AG10803 (cell line): ENCODE results near the gene GTF3C1.
"Not testable (repeated sequence)": the region's sequence is repeated elsewhere in the genome, so short reads cannot be mapped to it uniquely, and the experiment has no call there.

Experiments
- DNase-seq: peaks from one replicate; pipeline ENCODE4 v3.0.0; 2010; ENCODE audit warnings: low read depth
- H3K4me3 ChIP-seq: 2 replicates; pipeline ENCODE4 v1.5.1; 2011; ENCODE audit warnings: mild to moderate bottlenecking, low read length, control low read depth
- TF ChIP-seq, protein P1 (sequence below): conservative IDR thresholded peaks from 2 replicates; pipeline ENCODE4 v1.5.1; 2011; ENCODE audit warnings: mild to moderate bottlenecking, low read length, control low read depth, inconsistent platforms

GTF3C1 gene

DNA sequence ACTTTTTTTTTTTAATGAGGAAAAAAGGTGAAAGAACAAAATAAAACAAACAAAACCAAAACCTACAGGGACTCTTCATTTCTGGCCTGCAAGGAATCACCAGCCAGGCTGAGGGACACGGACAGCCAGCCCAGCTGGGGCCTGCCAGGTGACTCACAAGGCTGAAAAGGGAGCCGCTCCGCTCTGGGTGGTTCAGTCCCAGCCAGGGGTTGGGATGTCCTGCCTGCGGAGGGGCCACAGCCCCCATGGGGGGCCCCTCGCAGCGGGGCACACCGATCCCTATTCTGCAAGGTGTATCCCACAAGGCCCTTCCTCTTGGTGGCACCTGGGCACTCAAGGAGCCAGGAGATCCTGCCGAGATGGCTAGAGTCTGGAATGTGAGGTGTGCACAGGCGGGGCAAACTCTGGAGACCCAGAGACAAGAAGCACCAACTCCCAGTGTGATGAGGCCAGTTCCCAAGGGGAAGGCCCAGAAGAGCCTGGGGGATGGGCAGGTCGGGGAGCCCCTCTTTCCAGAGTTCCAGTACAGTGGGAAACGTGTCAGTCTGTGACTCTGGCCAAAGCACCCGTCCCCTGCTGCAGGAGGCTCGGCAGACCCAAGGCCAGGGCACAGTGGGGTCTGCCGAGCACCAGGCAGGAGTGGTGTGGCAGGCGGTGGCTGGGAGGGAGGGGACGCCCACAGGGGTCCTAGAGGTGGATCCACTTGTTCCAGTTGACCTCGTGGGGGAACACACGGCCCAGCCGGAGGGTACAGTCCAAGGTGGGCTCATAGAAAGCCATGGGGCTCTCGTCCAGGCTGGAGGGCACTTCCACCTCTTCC, 88.8 kb downstream of the GTF3C1 start:
- TF ChIP-seq, protein P1, sequence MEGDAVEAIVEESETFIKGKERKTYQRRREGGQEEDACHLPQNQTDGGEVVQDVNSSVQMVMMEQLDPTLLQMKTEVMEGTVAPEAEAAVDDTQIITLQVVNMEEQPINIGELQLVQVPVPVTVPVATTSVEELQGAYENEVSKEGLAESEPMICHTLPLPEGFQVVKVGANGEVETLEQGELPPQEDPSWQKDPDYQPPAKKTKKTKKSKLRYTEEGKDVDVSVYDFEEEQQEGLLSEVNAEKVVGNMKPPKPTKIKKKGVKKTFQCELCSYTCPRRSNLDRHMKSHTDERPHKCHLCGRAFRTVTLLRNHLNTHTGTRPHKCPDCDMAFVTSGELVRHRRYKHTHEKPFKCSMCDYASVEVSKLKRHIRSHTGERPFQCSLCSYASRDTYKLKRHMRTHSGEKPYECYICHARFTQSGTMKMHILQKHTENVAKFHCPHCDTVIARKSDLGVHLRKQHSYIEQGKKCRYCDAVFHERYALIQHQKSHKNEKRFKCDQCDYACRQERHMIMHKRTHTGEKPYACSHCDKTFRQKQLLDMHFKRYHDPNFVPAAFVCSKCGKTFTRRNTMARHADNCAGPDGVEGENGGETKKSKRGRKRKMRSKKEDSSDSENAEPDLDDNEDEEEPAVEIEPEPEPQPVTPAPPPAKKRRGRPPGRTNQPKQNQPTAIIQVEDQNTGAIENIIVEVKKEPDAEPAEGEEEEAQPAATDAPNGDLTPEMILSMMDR = no peak
- no peak overlapping the region for H3K4me3 ChIP-seq
- DNase-seq = no peak

DNA sequence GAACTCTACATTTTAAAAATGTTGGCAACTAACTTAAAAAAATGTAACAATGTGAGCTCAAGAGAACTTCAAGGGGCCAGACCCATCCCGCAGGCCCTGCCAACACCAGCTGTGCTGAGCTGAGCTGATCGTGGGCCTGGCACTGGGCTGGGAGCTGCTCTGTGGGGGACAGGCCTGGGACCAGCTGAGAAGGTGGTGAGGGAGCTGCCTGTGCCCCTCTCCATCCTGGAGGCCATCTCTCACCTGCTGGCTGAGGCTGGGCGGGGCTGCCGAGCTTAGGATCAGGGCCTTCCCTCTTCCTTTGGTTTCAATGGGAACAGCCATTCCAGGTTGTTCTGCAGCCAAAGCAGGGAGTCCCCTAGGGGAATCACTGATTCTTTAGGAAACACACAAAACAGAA, 89.5 kb downstream of the GTF3C1 start:
- TF ChIP-seq, protein P1 = no peak
- H3K4me3 ChIP-seq = no peak overlapping the region
- DNase-seq = no peak

DNA sequence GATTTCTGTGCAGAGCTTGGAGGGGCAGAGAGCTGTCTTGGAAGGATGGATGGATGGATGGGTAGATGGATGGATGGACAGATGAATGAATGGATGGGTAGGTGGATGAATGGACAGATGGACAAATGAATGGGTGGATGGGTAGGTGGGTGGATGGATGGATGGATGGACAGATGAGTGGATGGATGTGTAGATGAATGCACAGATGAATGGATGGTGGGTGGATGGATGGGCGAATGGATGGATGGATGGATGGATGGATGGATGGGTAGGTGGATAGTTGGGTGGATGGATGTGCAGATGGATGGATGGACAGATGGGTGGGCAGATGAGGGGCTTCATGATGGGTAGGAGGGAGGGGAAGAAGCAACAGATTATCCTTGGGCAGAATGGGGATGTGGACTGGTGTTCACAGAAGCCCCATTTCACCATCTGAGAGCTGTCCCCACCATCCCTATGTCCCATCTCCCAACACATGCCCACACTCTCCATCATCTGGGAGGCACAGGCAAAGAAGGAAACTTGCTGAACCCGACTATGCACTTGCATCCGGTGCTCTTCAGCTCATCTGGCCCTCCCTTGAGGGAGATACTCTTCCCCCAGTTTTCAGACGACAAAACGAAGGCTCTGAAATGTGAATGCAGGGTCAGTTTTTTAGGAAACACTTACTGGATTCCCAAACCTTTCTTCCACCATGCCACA, 90.6 kb downstream of the GTF3C1 start:
- no peak for DNase-seq
- no peak overlapping the region for H3K4me3 ChIP-seq
- TF ChIP-seq, protein P1 = no peak

- H3K4me3 ChIP-seq = no peak overlapping the region
- TF ChIP-seq, protein P1 = no peak
- no peak for DNase-seq
Observed at GRCh38 chr16:27458258-27458657, 91.5 kb downstream of the GTF3C1 start.

DNA sequence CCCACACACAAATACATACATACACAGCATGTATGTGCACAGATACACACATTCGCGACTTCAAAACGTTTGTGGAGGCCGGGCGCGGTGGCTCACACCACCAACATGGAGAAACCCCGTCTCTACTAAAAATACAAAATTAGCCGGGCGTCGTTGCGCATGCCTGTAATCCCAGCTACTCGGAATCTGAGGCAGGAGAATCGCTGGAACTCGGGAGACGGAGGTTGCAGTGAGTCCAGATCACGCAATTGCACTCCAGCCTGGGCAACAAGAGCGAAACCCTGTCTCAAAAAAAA, 92.2 kb downstream of the GTF3C1 start:
- DNase-seq, H3K4me3 ChIP-seq: not testable (repeated sequence)

GRCh38 chr16:27455700-27456099, 94.0 kb downstream of the GTF3C1 start:
- DNase-seq = no peak
- no peak overlapping the region for H3K4me3 ChIP-seq
- TF ChIP-seq, protein P1 = no peak

DNA sequence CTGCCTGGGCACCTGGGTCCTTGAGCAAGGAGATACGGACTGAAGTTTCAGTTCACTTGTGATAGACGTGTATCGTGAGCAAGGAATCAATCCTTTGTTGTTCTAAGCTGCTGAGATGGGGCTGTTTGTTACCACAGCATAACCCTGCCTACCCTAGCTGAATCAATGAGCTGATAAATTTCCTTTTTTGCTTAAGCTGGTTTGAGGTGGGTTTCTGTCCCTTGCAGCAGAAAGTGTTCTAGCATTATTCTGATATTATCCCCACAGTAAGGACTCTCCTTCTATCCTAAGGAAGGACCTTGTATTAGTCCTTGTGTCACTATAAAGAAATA, 96.3 kb downstream of the GTF3C1 start:
- DNase-seq = no peak
- H3K4me3 ChIP-seq = no peak overlapping the region
- TF ChIP-seq, protein P1 = no peak
